Endometrium (tissue), 2 donors: ENCODE data around the gene GNA14.
"Not testable (repeated sequence)": the region's sequence is repeated elsewhere in the genome, so short reads cannot be mapped to it uniquely, and the experiment has no call there.

Experiments
- FAIRE-seq: peaks from 2 replicates; lab custom pipeline; 2012; peaks lifted over from hg19 to GRCh38; lab: Jason Lieb, UNC
- donor health status: control.
- donor health status: control.

Gene GNA14

GRCh38 chr9:77402286-77402685 lies 245.8 kb downstream of the GNA14 start:
- no peak for FAIRE-seq

- FAIRE-seq = no peak
Measured at GRCh38 chr9:77399964-77400363, 248.2 kb downstream of the GNA14 start.

- not testable (repeated sequence) for FAIRE-seq
Measured at GRCh38 chr9:77398581-77398980, 249.5 kb downstream of the GNA14 start.

DNA sequence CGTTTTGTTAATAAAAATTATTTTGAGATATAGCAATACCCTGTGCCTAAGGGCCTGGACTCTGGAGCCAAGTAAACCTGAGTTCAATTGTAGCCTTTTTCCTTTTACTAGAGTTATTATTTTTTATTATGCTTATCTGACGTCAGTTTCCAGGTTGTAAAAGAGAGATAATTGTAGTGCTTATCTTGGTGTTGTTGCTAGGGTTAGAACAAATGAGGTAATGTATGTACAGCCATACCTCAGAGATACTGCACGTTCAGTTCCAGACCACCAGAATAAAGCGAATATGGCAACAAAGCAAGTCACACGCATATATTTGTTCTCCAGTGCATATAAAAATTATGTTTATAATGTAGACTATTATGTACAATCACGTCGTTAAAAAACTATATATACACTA lies 255.8 kb downstream of the GNA14 start:
- no peak for FAIRE-seq

GRCh38 chr9:77391834-77392233 lies 256.3 kb downstream of the GNA14 start:
- no peak for FAIRE-seq

DNA sequence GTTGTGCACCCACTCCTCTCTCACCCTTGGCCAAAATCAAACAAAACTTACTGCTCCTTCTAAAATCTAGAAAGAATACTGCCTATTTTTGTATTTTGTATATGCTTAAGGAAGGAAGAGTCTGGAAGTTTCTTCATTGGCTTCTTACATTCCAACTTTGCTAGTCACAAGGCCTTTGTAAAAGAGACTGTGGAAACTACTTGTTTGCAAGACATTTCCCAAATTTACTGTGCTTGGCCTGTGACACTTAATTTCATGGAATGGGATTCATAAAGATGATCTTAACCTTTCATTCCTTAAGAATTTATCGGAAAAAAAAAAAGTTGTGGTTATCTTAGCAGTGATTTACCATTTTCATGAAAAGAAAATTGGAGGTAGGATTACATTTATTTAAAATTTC lies 261.9 kb downstream of the GNA14 start:
- FAIRE-seq = no peak

GRCh38 chr9:77384406-77384805 lies 263.7 kb downstream of the GNA14 start:
- peak; percentile 12 for FAIRE-seq

DNA sequence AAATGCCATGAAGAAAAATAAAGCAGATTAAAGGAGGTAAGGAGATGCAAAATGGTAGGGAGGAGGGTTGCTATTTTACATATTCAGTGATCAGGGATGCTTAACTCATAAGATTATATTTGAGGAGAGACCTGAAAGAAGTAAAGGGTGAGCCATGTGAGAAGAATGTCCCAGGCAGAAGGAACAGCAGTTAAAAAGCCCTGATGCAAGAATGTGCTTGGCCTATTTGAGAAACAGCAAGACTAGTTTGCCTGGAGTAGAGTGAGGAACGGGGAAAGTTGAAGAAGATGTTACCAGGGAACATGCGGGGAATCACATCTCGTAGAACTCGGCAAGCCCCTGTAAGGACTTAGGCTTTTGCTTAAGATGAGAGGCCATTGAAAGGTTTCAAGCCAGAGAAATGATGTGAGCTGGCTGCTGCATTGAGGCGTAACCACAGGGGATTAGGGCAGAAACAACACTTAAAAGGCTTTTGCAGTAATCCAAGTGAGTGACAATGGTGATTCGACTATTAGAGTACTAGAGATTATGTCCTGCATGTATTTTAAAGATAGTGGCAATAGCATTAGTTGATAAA lies 272.1 kb downstream of the GNA14 start:
- no peak for FAIRE-seq

DNA sequence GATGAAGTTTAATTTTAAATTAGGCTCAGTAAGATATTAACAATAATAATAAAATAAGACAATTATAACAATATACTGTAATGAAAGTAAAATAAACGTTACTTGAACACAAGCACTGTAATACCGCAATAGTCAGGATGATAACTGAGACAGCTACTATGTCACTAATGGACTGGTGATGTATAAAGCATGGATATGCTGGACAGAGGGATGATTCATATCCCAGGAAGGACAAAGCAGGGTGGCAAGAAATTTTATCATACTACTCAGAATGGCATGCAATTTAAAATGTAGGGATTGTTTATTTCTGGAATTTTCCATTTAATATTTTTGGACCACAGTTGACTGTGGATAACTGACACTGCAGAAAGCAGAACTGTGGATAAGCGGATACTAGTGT lies 273.9 kb downstream of the GNA14 start:
- FAIRE-seq = no peak
